ENCODE data around the gene PRKCA. TPM values are rescaled to one million over a fixed set of nuclear protein-coding genes. Genes with fewer than 3 reads are reported as not detected.

PRKCA gene
- total RNA-seq, 4 donors from 2014 or later, result 55.8 to 90.7 (median 66.7) TPM

- no peaks in the 10 kb centered on the region for H3K36me3 ChIP-seq
- H3K4me1 ChIP-seq, result peaks cover 0 to 7% (median 3%) of the 10 kb centered on the region in 4 donors
- no peak overlapping the region for H3K4me3 ChIP-seq
- H3K27ac ChIP-seq, result peak overlapping the region in 3 of 4 donors; percentile 43 to 78 (median 71)
- H3K9me3 ChIP-seq, result no peaks in the 10 kb centered on the region
- no peak for DNase-seq (ENCODE audit: low spot score in 2 of 2)
- no peaks in the 10 kb centered on the region for H3K27me3 ChIP-seq
- 43 to 56% methylated on average over 5 of the region's 5 CpGs for WGBS, 2 donors
- TF ChIP-seq CTCF (IDR thresholded peaks at IDR 0.05) (no peak), EP300 (IDR thresholded peaks at IDR 0.05) (no peak), POLR2A (IDR thresholded peaks at IDR 0.05) (no peak)
Measured at GRCh38 chr17:66480243-66480642, 177.8 kb downstream of the PRKCA start.

GRCh38 chr17:66480802-66481201, 178.4 kb downstream of the PRKCA start:
- no peaks in the 10 kb centered on the region for H3K36me3 ChIP-seq
- WGBS, 2 donors, result 87 to 92% methylated on average over 7 of the region's 7 CpGs
- H3K9me3 ChIP-seq, result no peaks in the 10 kb centered on the region
- H3K4me1 ChIP-seq, result peaks cover 0 to 7% (median 3%) of the 10 kb centered on the region in 4 donors
- H3K4me3 ChIP-seq, result no peak overlapping the region
- H3K27ac ChIP-seq, result peak overlapping the region in 2 of 4 donors; percentile 71 to 78
- TF ChIP-seq CTCF (IDR thresholded peaks at IDR 0.05) (no peak), EP300 (IDR thresholded peaks at IDR 0.05) (no peak), POLR2A (IDR thresholded peaks at IDR 0.05) (no peak)
- no peak for DNase-seq (ENCODE audit: low spot score in 2 of 2)
- H3K27me3 ChIP-seq, result no peaks in the 10 kb centered on the region

- WGBS, 2 donors, result 79 to 87% methylated on average over 8 of the region's 8 CpGs
- H3K9me3 ChIP-seq, result no peaks in the 10 kb centered on the region
- peak overlapping the region in 2 of 4 donors; percentile 71 to 78 for H3K27ac ChIP-seq
- peaks cover 0 to 7% (median 3%) of the 10 kb centered on the region in 4 donors for H3K4me1 ChIP-seq
- DNase-seq (ENCODE audit: low spot score in 2 of 2), result no peak
- no peak overlapping the region for H3K4me3 ChIP-seq
- H3K27me3 ChIP-seq, result no peaks in the 10 kb centered on the region
- TF ChIP-seq CTCF (IDR thresholded peaks at IDR 0.05) (no peak), POLR2A (IDR thresholded peaks at IDR 0.05) (no peak), EP300 (IDR thresholded peaks at IDR 0.05) (no peak)
- H3K36me3 ChIP-seq, result no peaks in the 10 kb centered on the region
Measured at GRCh38 chr17:66481271-66481670, 178.9 kb downstream of the PRKCA start.

- no peak for DNase-seq (ENCODE audit: low spot score in 2 of 2)
- TF ChIP-seq CTCF (IDR thresholded peaks at IDR 0.05) (no peak), POLR2A (IDR thresholded peaks at IDR 0.05) (no peak), EP300 (IDR thresholded peaks at IDR 0.05) (no peak)
- Histone ChIP-seq H3K9me3 (no peaks in the 10 kb centered on the region), H3K27ac (no peak overlapping the region), H3K4me1 (peaks cover 0 to 7% (median 3%) of the 10 kb centered on the region in 4 donors), H3K36me3 (no peaks in the 10 kb centered on the region), H3K4me3 (no peak overlapping the region), H3K27me3 (no peaks in the 10 kb centered on the region)
- WGBS, 2 donors, result 84 to 87% methylated on average over 8 of the region's 8 CpGs
Measured at GRCh38 chr17:66483906-66484305, 181.5 kb downstream of the PRKCA start.

- no peak for DNase-seq (ENCODE audit: low spot score in 2 of 2)
- WGBS, 2 donors, result 68 to 70% methylated on average over 9 of the region's 9 CpGs
- TF ChIP-seq POLR2A (IDR thresholded peaks at IDR 0.05) (no peak), EP300 (IDR thresholded peaks at IDR 0.05) (no peak), CTCF (IDR thresholded peaks at IDR 0.05) (no peak)
- Histone ChIP-seq H3K36me3 (no peaks in the 10 kb centered on the region), H3K4me1 (peaks cover 0 to 7% (median 0%) of the 10 kb centered on the region in 4 donors), H3K27ac (no peak overlapping the region), H3K4me3 (no peak overlapping the region), H3K9me3 (no peaks in the 10 kb centered on the region), H3K27me3 (no peaks in the 10 kb centered on the region)
Measured at GRCh38 chr17:66485309-66485947, 183.0 kb downstream of the PRKCA start.
